K562 (cell line): ENCODE measurements around the gene HLA-E. TPM values are rescaled to one million over a fixed set of nuclear protein-coding genes. Genes with fewer than 3 reads are reported as not detected.

Experiments used
- CBFB ChIP-seq: sonication (generic); formaldehyde crosslinking; IDR thresholded peaks from 2 replicates; pipeline ENCODE4 v1.4.0; 2020; ENCODE audit warnings: mild to moderate bottlenecking, missing genetic modification reagents
- CBX5 ChIP-seq: IDR thresholded peaks from 2 replicates; pipeline ENCODE4 v1.6.1; 2014; ENCODE audit warnings: low read depth, borderline replicate concordance
- DPF2 ChIP-seq: fragments of 450-650 bp; IDR thresholded peaks from 2 replicates; pipeline ENCODE4 v1.6.1; 2016
- GABPA ChIP-seq: fragments of 200-800 bp; sonication (Bioruptor generic); conservative IDR thresholded peaks from 2 replicates; pipeline ENCODE4 v1.6.1; 2016; ENCODE audit warnings: low read depth, missing genetic modification characterization, missing compliant biosample characterization
- GATAD2A ChIP-seq: fragments of 450-650 bp; IDR thresholded peaks from 2 replicates; pipeline ENCODE4 v1.6.1; 2017
- HLTF ChIP-seq: fragments of 450-650 bp; IDR thresholded peaks from 2 replicates; pipeline ENCODE4 v1.6.1; 2016
- HMBOX1 ChIP-seq: sonication (generic); IDR thresholded peaks from 2 replicates; pipeline ENCODE4 v1.6.1; 2016
- KLF16 ChIP-seq: IDR thresholded peaks from 2 replicates; pipeline ENCODE4 v1.6.1; 2016; ENCODE audit warnings: antibody characterized with exemption
- NFXL1 ChIP-seq: fragments of 450-650 bp; formaldehyde crosslinking; IDR thresholded peaks from 2 replicates; pipeline ENCODE4 v1.4.0; 2021; ENCODE audit warnings: mild to moderate bottlenecking
- REST ChIP-seq, 2 experiments: fragments of 450-650 bp; formaldehyde crosslinking in 1 of 2; IDR thresholded peaks; 2 replicates each; pipeline versions ENCODE4 v1.4.0 to v1.6.1; 2014 to 2020; ENCODE audit warnings: mild to moderate bottlenecking in 2 of 2, borderline replicate concordance in 1 of 2, low read depth in 1 of 2
- TRIM25 ChIP-seq: fragments of 450-650 bp; IDR thresholded peaks from 2 replicates; pipeline ENCODE4 v1.7.0; 2016; ENCODE audit warnings: borderline replicate concordance
- USF1 ChIP-seq: sonication (generic); formaldehyde crosslinking; IDR thresholded peaks from 2 replicates; pipeline ENCODE4 v1.9.0; 2022; ENCODE audit warnings: mild to moderate bottlenecking, missing genetic modification reagents
- ZBTB26 ChIP-seq: fragments of 450-650 bp; formaldehyde crosslinking; IDR thresholded peaks from 2 replicates; pipeline ENCODE4 v1.4.0; 2022; ENCODE audit warnings: missing genetic modification characterization
- polyA plus RNA-seq, 8 experiments: library from polyadenylated mRNA; depleted of rRNA in 4 of 8; stranded (reverse) in 5 of 8; unstranded in 3 of 8; fragments of >200 nt; fragmentation: Nextera tagmentation in 2 of 8; fragmentation: Illumina TruSeq in 1 of 8; extraction: Ambion mirVana in 2 of 8; extraction: Trizol in 1 of 8; gene quantifications; 2 replicates each; pipeline versions ENCODE4 v1.2.1 to v1.2.3, GENCODE V29; 2011 to 2014; ENCODE audit warnings: inconsistent platforms in 1 of 8, missing spikeins in 1 of 8
- total RNA-seq, 7 experiments: library from RNA; depleted of rRNA in 6 of 7; stranded (reverse); fragments of >200 nt in 6 of 7; fragmentation: Illumina TruSeq in 2 of 7; extraction: Trizol in 2 of 7; gene quantifications; 2 replicates each; pipeline versions ENCODE4 v1.2.1 to v1.2.3, GENCODE V29; 2011 to 2021; ENCODE audit warnings: low replicate concordance in 1 of 7

Gene HLA-E
- total and polyA plus RNA-seq, 9 of the 15 experiments (the other 6 are each of a cell fraction or from before 2014, with no cell fraction given): 3.2 to 39.9 (median 26.8) TPM

GRCh38 chr6:30541515-30542403 is 52.5 kb downstream of the HLA-E start (continued):
- TF ChIP-seq GABPA (no peak), DPF2 (peak; percentile 51; the same call in 1 of the 2 replicates), CBX5 (no peak), HMBOX1 (no peak), NFXL1 (no peak), USF1 (CRISPR knock-in tag) (no peak), CBFB (CRISPR knock-in tag) (no peak), KLF16 (peak; percentile 52; the same call in 1 of the 2 replicates), HLTF (no peak), GATAD2A (no peak), REST (IDR thresholded peaks at IDR 0.05; ENCODE audit: borderline replicate concordance) (peak; percentile 78; the same call in 1 of the 2 replicates), REST (CRISPR knock-in tag; IDR thresholded peaks at IDR 0.05; ENCODE audit: low read depth) (0 out of 2 replicates have a peak, but pooled peaks have one; percentile 37), TRIM25 (no peak), ZBTB26 (CRISPR knock-in tag) (no peak; the same call in 1 of the 2 replicates)
